ENCODE results near the gene MYOF.

DNA sequence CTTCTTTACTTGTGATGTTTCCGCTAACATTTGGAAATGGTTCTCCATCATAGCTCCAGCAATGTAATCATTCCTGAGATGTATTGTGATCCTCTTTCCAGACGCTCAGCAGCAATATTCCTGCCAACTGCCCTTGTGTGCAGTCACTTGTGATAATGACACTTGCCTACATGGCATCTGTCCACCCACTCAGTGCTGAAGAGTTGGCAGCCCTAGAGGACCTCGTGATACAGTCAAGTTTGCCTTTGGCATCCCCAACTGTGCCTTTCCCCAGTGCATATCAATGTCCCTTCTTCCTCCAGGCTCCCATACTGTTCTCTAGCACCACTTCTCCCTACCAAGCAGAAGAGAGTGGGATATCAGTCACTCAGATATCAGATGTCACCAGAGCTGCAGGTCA lies 64.9 kb downstream of the MYOF start:
- TF ChIP-seq, protein P1, sequence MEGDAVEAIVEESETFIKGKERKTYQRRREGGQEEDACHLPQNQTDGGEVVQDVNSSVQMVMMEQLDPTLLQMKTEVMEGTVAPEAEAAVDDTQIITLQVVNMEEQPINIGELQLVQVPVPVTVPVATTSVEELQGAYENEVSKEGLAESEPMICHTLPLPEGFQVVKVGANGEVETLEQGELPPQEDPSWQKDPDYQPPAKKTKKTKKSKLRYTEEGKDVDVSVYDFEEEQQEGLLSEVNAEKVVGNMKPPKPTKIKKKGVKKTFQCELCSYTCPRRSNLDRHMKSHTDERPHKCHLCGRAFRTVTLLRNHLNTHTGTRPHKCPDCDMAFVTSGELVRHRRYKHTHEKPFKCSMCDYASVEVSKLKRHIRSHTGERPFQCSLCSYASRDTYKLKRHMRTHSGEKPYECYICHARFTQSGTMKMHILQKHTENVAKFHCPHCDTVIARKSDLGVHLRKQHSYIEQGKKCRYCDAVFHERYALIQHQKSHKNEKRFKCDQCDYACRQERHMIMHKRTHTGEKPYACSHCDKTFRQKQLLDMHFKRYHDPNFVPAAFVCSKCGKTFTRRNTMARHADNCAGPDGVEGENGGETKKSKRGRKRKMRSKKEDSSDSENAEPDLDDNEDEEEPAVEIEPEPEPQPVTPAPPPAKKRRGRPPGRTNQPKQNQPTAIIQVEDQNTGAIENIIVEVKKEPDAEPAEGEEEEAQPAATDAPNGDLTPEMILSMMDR (IDR thresholded peaks at IDR 0.05; ENCODE audit: control extremely low read depth in 1 of 3, insufficient read depth in 1 of 3, low read depth in 1 of 3, low read length in 3 of 3): no peak
- TF ChIP-seq, protein P2, sequence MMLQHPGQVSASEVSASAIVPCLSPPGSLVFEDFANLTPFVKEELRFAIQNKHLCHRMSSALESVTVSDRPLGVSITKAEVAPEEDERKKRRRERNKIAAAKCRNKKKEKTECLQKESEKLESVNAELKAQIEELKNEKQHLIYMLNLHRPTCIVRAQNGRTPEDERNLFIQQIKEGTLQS (IDR thresholded peaks at IDR 0.05; ENCODE audit: insufficient read depth, low read depth, low read length): no peak
